HepG2 (cell line): Measurements from ENCODE around the gene HADHA. TPM values are rescaled to one million over a fixed set of nuclear protein-coding genes. Genes with fewer than 3 reads are reported as not detected.

Experiments used
- AKAP8 ChIP-seq: sonication (generic); formaldehyde crosslinking; IDR thresholded peaks from 2 replicates; pipeline ENCODE4 v1.5.1; 2020; ENCODE audit warnings: mild to moderate bottlenecking, missing genetic modification reagents
- ATF6 ChIP-seq: sonication (generic); formaldehyde crosslinking; conservative IDR thresholded peaks from 2 replicates; pipeline ENCODE4 v1.4.0; 2020; ENCODE audit warnings: missing genetic modification reagents
- ATF7 ChIP-seq, 2 experiments: fragments of 450-650 bp in 1 of 2; sonication (generic) in 1 of 2; formaldehyde crosslinking in 1 of 2; IDR thresholded peaks; 2 replicates each; pipeline versions ENCODE4 v1.4.0 to v1.6.1; 2016 to 2020; ENCODE audit warnings: antibody characterized with exemption in 1 of 2, mild to moderate bottlenecking in 1 of 2, missing genetic modification reagents in 1 of 2
- CENPBD1 ChIP-seq: sonication (generic); formaldehyde crosslinking; IDR thresholded peaks from 2 replicates; pipeline ENCODE4 v1.8.0; 2022; ENCODE audit warnings: missing genetic modification reagents, low read depth, mild to moderate bottlenecking, borderline replicate concordance
- DR1 ChIP-seq: sonication (generic); formaldehyde crosslinking; IDR thresholded peaks from 2 replicates; pipeline ENCODE4 v1.8.0; 2021; ENCODE audit warnings: mild to moderate bottlenecking, missing genetic modification reagents, inconsistent platforms
- FOXC1 ChIP-seq: sonication (generic); formaldehyde crosslinking; IDR thresholded peaks from 2 replicates; pipeline ENCODE4 v1.8.0; 2022; ENCODE audit warnings: mild to moderate bottlenecking, missing genetic modification reagents, borderline replicate concordance
- FOXK1 ChIP-seq: sonication (generic); formaldehyde crosslinking; IDR thresholded peaks from 2 replicates; pipeline ENCODE4 v1.4.0; 2020; ENCODE audit warnings: low read depth, missing genetic modification reagents, borderline replicate concordance
- HDAC2 ChIP-seq: sonication (generic); formaldehyde crosslinking; IDR thresholded peaks from 2 replicates; pipeline ENCODE4 v1.4.0; 2020; ENCODE audit warnings: missing genetic modification reagents
- JUNB ChIP-seq: sonication (generic); formaldehyde crosslinking; IDR thresholded peaks from 2 replicates; pipeline ENCODE4 v1.8.0; 2022; ENCODE audit warnings: missing genetic modification reagents, mild to moderate bottlenecking, borderline replicate concordance
- NFKB2 ChIP-seq: sonication (generic); formaldehyde crosslinking; IDR thresholded peaks from 2 replicates; pipeline ENCODE4 v1.4.0; 2020; ENCODE audit warnings: missing genetic modification reagents, borderline replicate concordance
- NR2F2 ChIP-seq: IDR thresholded peaks from 2 replicates; pipeline ENCODE4 v1.6.1; 2012; ENCODE audit warnings: low read depth, inconsistent platforms, borderline replicate concordance
- PRDM15 ChIP-seq: sonication (generic); formaldehyde crosslinking; IDR thresholded peaks from 2 replicates; pipeline ENCODE4 v1.4.0; 2020; ENCODE audit warnings: missing genetic modification reagents
- SMAD9 ChIP-seq: sonication (generic); formaldehyde crosslinking; IDR thresholded peaks from 2 replicates; pipeline ENCODE4 v1.5.1; 2020; ENCODE audit warnings: mild to moderate bottlenecking, missing genetic modification reagents
- THAP11 ChIP-seq: IDR thresholded peaks from 2 replicates; pipeline ENCODE4 v1.6.1; 2016; ENCODE audit warnings: missing biosample characterization, missing genetic modification reagents
- THRA ChIP-seq: sonication (generic); formaldehyde crosslinking; IDR thresholded peaks from 2 replicates; pipeline ENCODE4 v1.4.0; 2020; ENCODE audit warnings: missing genetic modification reagents, borderline replicate concordance
- ZNF280D ChIP-seq: sonication (generic); formaldehyde crosslinking; IDR thresholded peaks from 2 replicates; pipeline ENCODE4 v1.5.1; 2020; ENCODE audit warnings: mild to moderate bottlenecking, missing genetic modification reagents
- ZNF350 ChIP-seq: sonication (generic); formaldehyde crosslinking; IDR thresholded peaks from 2 replicates; pipeline ENCODE4 v1.4.0; 2020; ENCODE audit warnings: mild to moderate bottlenecking, low read depth, missing genetic modification reagents, borderline replicate concordance
- ZNF891 ChIP-seq: sonication (generic); formaldehyde crosslinking; IDR thresholded peaks from 2 replicates; pipeline ENCODE4 v1.5.0; 2020; ENCODE audit warnings: mild to moderate bottlenecking, missing genetic modification reagents
- ZSCAN30 ChIP-seq: sonication (generic); formaldehyde crosslinking; IDR thresholded peaks from 2 replicates; pipeline ENCODE4 v1.5.0; 2020; ENCODE audit warnings: mild to moderate bottlenecking, missing genetic modification reagents
- polyA plus RNA-seq, 8 experiments: library from polyadenylated mRNA; depleted of rRNA in 3 of 8; stranded (reverse) in 7 of 8; unstranded in 1 of 8; fragments of >200 nt; fragmentation: Illumina TruSeq in 4 of 8; extraction: Trizol in 4 of 8; gene quantifications; 2 replicates each; pipeline versions ENCODE4 v1.2.1 to v1.2.3, GENCODE V29; 2011 to 2016; ENCODE audit warnings: low read depth in 4 of 8, missing spikeins in 1 of 8, mixed read lengths in 1 of 8; ENCODE audit not compliant: insufficient read depth in 1 of 8
- total RNA-seq, 5 experiments: library from RNA; depleted of rRNA; stranded (reverse); fragments of >200 nt; fragmentation: Illumina TruSeq; extraction: Trizol; gene quantifications; 2 replicates each; pipeline ENCODE4 v1.2.3, GENCODE V29; 2016; ENCODE audit warnings: low read depth in 1 of 5

Gene HADHA
- total and polyA plus RNA-seq, 2 of the 13 experiments (the other 11 are each of a cell fraction or from before 2014, with no cell fraction given), result 102 to 270 TPM

- TF ChIP-seq AKAP8 (CRISPR knock-in tag), result no peak
- peak; percentile 49; the same call in 1 of the 2 replicates for TF ChIP-seq THAP11 (CRISPR knock-in tag)
- peak; percentile 99 for TF ChIP-seq THRA
- no peak for TF ChIP-seq FOXC1 (CRISPR knock-in tag)
- peak; percentile 66; the same call in 1 of the 2 replicates for TF ChIP-seq FOXK1 (CRISPR knock-in tag)
- TF ChIP-seq ZNF280D (CRISPR knock-in tag), result no peak
- no peak for TF ChIP-seq NFKB2 (CRISPR knock-in tag)
- TF ChIP-seq CENPBD1 (CRISPR knock-in tag), result no peak
- no peak for TF ChIP-seq ZNF350 (CRISPR knock-in tag)
- TF ChIP-seq ZNF891, result no peak
- TF ChIP-seq JUNB (CRISPR knock-in tag), result no peak
- TF ChIP-seq NR2F2, result no peak
- no peak for TF ChIP-seq ATF7 (IDR thresholded peaks at IDR 0.05)
- no peak for TF ChIP-seq ATF7 (CRISPR knock-in tag; IDR thresholded peaks at IDR 0.05)
- no peak for TF ChIP-seq ZSCAN30 (CRISPR knock-in tag)
- TF ChIP-seq ATF6 (CRISPR knock-in tag), result no peak
- peak; percentile 62 for TF ChIP-seq HDAC2 (CRISPR knock-in tag)
- no peak for TF ChIP-seq SMAD9 (CRISPR knock-in tag)
- no peak for TF ChIP-seq PRDM15 (CRISPR knock-in tag)
- no peak for TF ChIP-seq DR1
These were observed 6.0 kb downstream of the HADHA start (continued) for GRCh38 chr2:26238311-26238958.
